HEK293T (cell line): ENCODE data around the gene SLC16A14.

Source experiments
- CTCF ChIA-PET: fragments of 350-600 bp; formaldehyde crosslinking; extraction: SDS; loops from one replicate; lab custom pipeline; 2021; ENCODE audit warnings: antibody characterized with exemption, inconsistent platforms; lab: Yijun Ruan, JAX
- POLR2A ChIA-PET: fragments of 350-600 bp; formaldehyde crosslinking; extraction: SDS; loops from one replicate; lab custom pipeline; 2020; ENCODE audit warnings: antibody characterized with exemption, inconsistent platforms; lab: Yijun Ruan, JAX
- DNase-seq: peaks from one replicate; pipeline ENCODE4 v3.0.0; 2012; ENCODE audit warnings: mixed read lengths; ENCODE audit errors: extremely low spot score
- ARNT ChIP-seq: fragments of 450-650 bp; IDR thresholded peaks from 2 replicates; pipeline ENCODE4 v1.6.1; 2017; ENCODE audit warnings: mild to moderate bottlenecking
- BHLHE40 ChIP-seq: fragments of 450-650 bp; IDR thresholded peaks from 2 replicates; pipeline ENCODE4 v1.6.1; 2016; ENCODE audit warnings: mild to moderate bottlenecking, moderate library complexity, borderline replicate concordance
- CTBP1 ChIP-seq: fragments of 450-650 bp; IDR thresholded peaks from 2 replicates; pipeline ENCODE4 v1.6.1; 2016; ENCODE audit warnings: borderline replicate concordance
- ELF4 ChIP-seq: fragments of 450-650 bp; IDR thresholded peaks from 2 replicates; pipeline ENCODE4 v1.6.1; 2017; ENCODE audit warnings: antibody characterized with exemption
- FOXA1 ChIP-seq: fragments of 450-650 bp; IDR thresholded peaks from 2 replicates; pipeline ENCODE4 v1.6.1; 2016; ENCODE audit warnings: mild to moderate bottlenecking
- FOXK2 ChIP-seq: fragments of 450-650 bp; IDR thresholded peaks from 2 replicates; pipeline ENCODE4 v1.6.1; 2016; ENCODE audit warnings: mild to moderate bottlenecking
- FOXM1 ChIP-seq: fragments of 450-650 bp; IDR thresholded peaks from 2 replicates; pipeline ENCODE4 v1.6.1; 2017; ENCODE audit warnings: mild to moderate bottlenecking, borderline replicate concordance
- HDGF ChIP-seq: fragments of 450-650 bp; IDR thresholded peaks from 2 replicates; pipeline ENCODE4 v1.6.1; 2017; ENCODE audit warnings: antibody characterized with exemption, borderline replicate concordance
- L3MBTL2 ChIP-seq: fragments of 450-650 bp; conservative IDR thresholded peaks from 2 replicates; pipeline ENCODE4 v1.6.1; 2016; ENCODE audit warnings: mild to moderate bottlenecking
- LEF1 ChIP-seq: fragments of 450-650 bp; IDR thresholded peaks from 2 replicates; pipeline ENCODE4 v1.6.1; 2017; ENCODE audit warnings: mild to moderate bottlenecking, borderline replicate concordance
- NFRKB ChIP-seq: fragments of 450-650 bp; IDR thresholded peaks from 2 replicates; pipeline ENCODE4 v1.6.1; 2016; ENCODE audit warnings: mild to moderate bottlenecking, moderate library complexity
- PKNOX1 ChIP-seq: fragments of 450-650 bp; IDR thresholded peaks from 2 replicates; pipeline ENCODE4 v1.6.1; 2016
- SP1 ChIP-seq: fragments of 450-650 bp; IDR thresholded peaks from 2 replicates; pipeline ENCODE4 v1.6.1; 2017
- SUZ12 ChIP-seq: fragments of 450-650 bp; IDR thresholded peaks from 2 replicates; pipeline ENCODE4 v1.6.1; 2016; ENCODE audit warnings: mild to moderate bottlenecking
- TARDBP ChIP-seq: fragments of 450-650 bp; IDR thresholded peaks from 2 replicates; pipeline ENCODE4 v1.6.1; 2016
- ZNF384 ChIP-seq: fragments of 450-650 bp; IDR thresholded peaks from 2 replicates; pipeline ENCODE4 v1.6.1; 2016

The SLC16A14 gene

GRCh38 chr2:230023313-230023712 is 45.4 kb downstream of the SLC16A14 start:
- no peak for TF ChIP-seq FOXK2
- TF ChIP-seq PKNOX1, result no peak
- no peak for TF ChIP-seq TARDBP
- TF ChIP-seq ZNF384, result no peak
- no peak for TF ChIP-seq NFRKB
- TF ChIP-seq SUZ12, result no peak
- TF ChIP-seq HDGF, result no peak
- no peak for TF ChIP-seq ARNT
- TF ChIP-seq SP1, result no peak
- TF ChIP-seq BHLHE40, result no peak
- no peak for TF ChIP-seq FOXM1
- TF ChIP-seq L3MBTL2, result no peak
- TF ChIP-seq LEF1, result no peak
- no peak for TF ChIP-seq ELF4
- no peak for TF ChIP-seq CTBP1
- no peak for TF ChIP-seq FOXA1
- ChIA-PET POLR2A (no interaction called here), CTCF (interaction anchor here (0.6 kb wide), 1 partner anchor 10 kb away, joined by 5 read pairs; no protein-coding TSS in a partner anchor)
- DNase-seq, result no peak

GRCh38 chr2:230019742-230020141 is 49.0 kb downstream of the SLC16A14 start:
- DNase-seq, result no peak
- ChIA-PET CTCF (interaction anchor here (1.0 kb wide), 1 partner anchor 11 kb away, joined by 3 read pairs; no protein-coding TSS in a partner anchor), POLR2A (no interaction called here)
- TF ChIP-seq FOXK2, result no peak
- TF ChIP-seq PKNOX1, result no peak
- no peak for TF ChIP-seq FOXM1

- ChIA-PET POLR2A (interaction anchor here (1.1 kb wide), 1 partner anchor 12 kb away, joined by 3 read pairs; no protein-coding TSS in a partner anchor), CTCF (no interaction called here)
- no peak for DNase-seq
- TF ChIP-seq SP1 (no peak), HDGF (no peak), SUZ12 (no peak), ZNF384 (no peak), TARDBP (no peak)
These were observed 50.6 kb downstream of the SLC16A14 start for GRCh38 chr2:230018153-230018552.

GRCh38 chr2:230016844-230017243 is 51.9 kb downstream of the SLC16A14 start:
- TF ChIP-seq BHLHE40, result no peak
- no peak for TF ChIP-seq SP1
- TF ChIP-seq NFRKB, result no peak
- no peak for TF ChIP-seq HDGF
- TF ChIP-seq FOXM1, result no peak
- TF ChIP-seq FOXK2, result no peak
- no peak for TF ChIP-seq TARDBP
- TF ChIP-seq ELF4, result no peak
- no peak for TF ChIP-seq ARNT
- TF ChIP-seq FOXA1, result no peak
- no peak for DNase-seq
- ChIA-PET POLR2A (interaction anchor here (1.1 kb wide), 1 partner anchor 13 kb away, joined by 3 read pairs; no protein-coding TSS in a partner anchor), CTCF (no interaction called here)

GRCh38 chr2:230012267-230012884 is 56.3 kb downstream of the SLC16A14 start:
- TF ChIP-seq FOXA1 (no peak), TARDBP (no peak), SUZ12 (no peak), L3MBTL2 (no peak)
- POLR2A ChIA-PET, result no interaction called here
- CTCF ChIA-PET, result interaction anchor here (0.6 kb wide), 1 partner anchor 11 kb away, joined by 5 read pairs; no protein-coding TSS in a partner anchor
- no peak for DNase-seq

GRCh38 chr2:230011617-230012016 is 57.1 kb downstream of the SLC16A14 start:
- CTCF ChIA-PET, result no interaction called here
- no peak for DNase-seq
- POLR2A ChIA-PET, result no interaction called here
- TF ChIP-seq ZNF384 (no peak), NFRKB (no peak), ARNT (no peak), TARDBP (no peak), CTBP1 (no peak), LEF1 (no peak), FOXA1 (no peak), BHLHE40 (no peak), FOXM1 (no peak), SUZ12 (no peak), SP1 (no peak), L3MBTL2 (no peak), ELF4 (no peak), PKNOX1 (no peak), FOXK2 (no peak)

GRCh38 chr2:230010501-230010900 is 58.2 kb downstream of the SLC16A14 start:
- DNase-seq, result no peak
- no peak for TF ChIP-seq CTBP1
- CTCF ChIA-PET, result no interaction called here
- POLR2A ChIA-PET, result no interaction called here
